Activated naive CD8-positive, alpha-beta T cell treated with anti-CD3 and anti-CD28 coated beads for 36 hours (primary cell): ENCODE measurements around the gene RPP40. TPM values are rescaled to one million over a fixed set of nuclear protein-coding genes. Genes with fewer than 3 reads are reported as not detected.
"Not testable (repeated sequence)": the region's sequence is repeated elsewhere in the genome, so short reads cannot be mapped to it uniquely, and the experiment has no call there.

ENCODE experiments used
- DNase-seq: peaks from one replicate; pipeline ENCODE4 v3.0.0; 2021
- H3K27ac Mint-ChIP-seq: one replicate; pipeline ENCODE4 v1.8.0; 2022; ENCODE audit warnings: mild to moderate bottlenecking, moderate library complexity, mixed read lengths
- H3K27me3 Mint-ChIP-seq: one replicate; pipeline ENCODE4 v1.8.0; 2022; ENCODE audit warnings: mild to moderate bottlenecking, mixed read lengths
- H3K36me3 Mint-ChIP-seq: one replicate; pipeline ENCODE4 v1.8.0; 2021; ENCODE audit warnings: mild to moderate bottlenecking, mixed read lengths
- H3K4me1 Mint-ChIP-seq: one replicate; pipeline ENCODE4 v1.8.0; 2021; ENCODE audit warnings: mixed read lengths
- H3K4me3 Mint-ChIP-seq: one replicate; pipeline ENCODE4 v1.8.0; 2022; ENCODE audit warnings: mild to moderate bottlenecking, moderate library complexity, mixed read lengths
- H3K9me3 Mint-ChIP-seq: one replicate; pipeline ENCODE4 v1.8.0; 2022; ENCODE audit warnings: mixed read lengths
- total RNA-seq, 2 experiments: library from RNA; stranded (reverse); gene quantifications; one replicate each; pipeline ENCODE4 v1.2.3, GENCODE V29; 2021

Gene RPP40
- total RNA-seq, 2 experiments from 2014 or later = 18.9 to 20.6 TPM

GRCh38 chr6:5030596-5031136, 26.8 kb upstream of the RPP40 start:
- Mint-ChIP-seq H3K4me1 (peaks cover 16% of the 10 kb centered on the region), H3K27ac (peak overlapping the region; percentile 70), H3K4me3 (no peak overlapping the region), H3K36me3 (peaks cover 7% of the 10 kb centered on the region), H3K9me3 (peaks cover 4% of the 10 kb centered on the region), H3K27me3 (peaks cover 4% of the 10 kb centered on the region)
- DNase-seq = peak; percentile 82

GRCh38 chr6:5029609-5030008, 25.8 kb upstream of the RPP40 start:
- Mint-ChIP-seq H3K27me3 (peaks cover 7% of the 10 kb centered on the region), H3K27ac (no peak overlapping the region), H3K4me1 (peaks cover 18% of the 10 kb centered on the region), H3K4me3 (no peak overlapping the region), H3K36me3 (peaks cover 7% of the 10 kb centered on the region), H3K9me3 (peaks cover 4% of the 10 kb centered on the region)
- DNase-seq = no peak

GRCh38 chr6:5028921-5029320, 25.1 kb upstream of the RPP40 start:
- Mint-ChIP-seq H3K4me1 (peaks cover 16% of the 10 kb centered on the region), H3K27ac (no peak overlapping the region), H3K9me3 (peaks cover 3% of the 10 kb centered on the region), H3K4me3 (no peak overlapping the region), H3K36me3 (peaks cover 6% of the 10 kb centered on the region), H3K27me3 (peaks cover 7% of the 10 kb centered on the region)
- no peak for DNase-seq

- H3K36me3 Mint-ChIP-seq = peaks cover 6% of the 10 kb centered on the region
- peaks cover 7% of the 10 kb centered on the region for H3K27me3 Mint-ChIP-seq
- peaks cover 16% of the 10 kb centered on the region for H3K4me1 Mint-ChIP-seq
- H3K4me3 Mint-ChIP-seq = no peak overlapping the region
- DNase-seq = no peak
- H3K27ac Mint-ChIP-seq = no peak overlapping the region
- H3K9me3 Mint-ChIP-seq = peaks cover 3% of the 10 kb centered on the region
Observed at GRCh38 chr6:5028301-5028700, 24.5 kb upstream of the RPP40 start.

- peak overlapping the region; percentile 73 for H3K4me3 Mint-ChIP-seq
- peaks cover 16% of the 10 kb centered on the region for H3K4me1 Mint-ChIP-seq
- H3K9me3 Mint-ChIP-seq = peaks cover 3% of the 10 kb centered on the region
- H3K27ac Mint-ChIP-seq = no peak overlapping the region
- no peak for DNase-seq
- peaks cover 7% of the 10 kb centered on the region for H3K27me3 Mint-ChIP-seq
- peaks cover 11% of the 10 kb centered on the region for H3K36me3 Mint-ChIP-seq
Observed at GRCh38 chr6:5025911-5026819, 22.3 kb upstream of the RPP40 start.

GRCh38 chr6:5023923-5024322, 20.1 kb upstream of the RPP40 start:
- H3K27me3 Mint-ChIP-seq = peaks cover 7% of the 10 kb centered on the region
- H3K4me1 Mint-ChIP-seq = peaks cover 10% of the 10 kb centered on the region
- H3K9me3 Mint-ChIP-seq = peaks cover 2% of the 10 kb centered on the region
- DNase-seq = no peak
- peaks cover 13% of the 10 kb centered on the region for H3K36me3 Mint-ChIP-seq
- H3K27ac Mint-ChIP-seq = no peak overlapping the region
- H3K4me3 Mint-ChIP-seq = no peak overlapping the region

- Mint-ChIP-seq H3K27me3 (no peaks in the 10 kb centered on the region), H3K36me3 (peaks cover 32% of the 10 kb centered on the region), H3K4me3 (no peak overlapping the region), H3K9me3 (peaks cover 14% of the 10 kb centered on the region), H3K4me1 (no peaks in the 10 kb centered on the region), H3K27ac (no peak overlapping the region)
- DNase-seq = no peak
Observed at GRCh38 chr6:5020142-5020541, 16.3 kb upstream of the RPP40 start.

- H3K27ac Mint-ChIP-seq = no peak overlapping the region
Observed at GRCh38 chr6:5014072-5014561, 10.3 kb upstream of the RPP40 start.

GRCh38 chr6:5012519-5012918, 8.7 kb upstream of the RPP40 start:
- Mint-ChIP-seq H3K9me3 (peaks cover 10% of the 10 kb centered on the region), H3K36me3 (peaks cover 16% of the 10 kb centered on the region), H3K27ac (no peak overlapping the region), H3K4me3 (no peak overlapping the region), H3K27me3 (no peaks in the 10 kb centered on the region), H3K4me1 (no peaks in the 10 kb centered on the region)
- no peak for DNase-seq

More at GRCh38 chr6:5014072-5014561, 10.3 kb upstream of the RPP40 start:
- no peak for DNase-seq
- Mint-ChIP-seq H3K36me3 (peaks cover 26% of the 10 kb centered on the region), H3K27me3 (no peaks in the 10 kb centered on the region), H3K4me1 (no peaks in the 10 kb centered on the region), H3K9me3 (peaks cover 18% of the 10 kb centered on the region), H3K4me3 (no peak overlapping the region)

- H3K9me3 Mint-ChIP-seq = peaks cover 5% of the 10 kb centered on the region
- H3K27ac Mint-ChIP-seq = no peak overlapping the region
- no peak overlapping the region for H3K4me3 Mint-ChIP-seq
- H3K27me3 Mint-ChIP-seq = no peaks in the 10 kb centered on the region
- no peak for DNase-seq
- peaks cover 6% of the 10 kb centered on the region for H3K36me3 Mint-ChIP-seq
- no peaks in the 10 kb centered on the region for H3K4me1 Mint-ChIP-seq
Observed at GRCh38 chr6:5011346-5011745, 7.5 kb upstream of the RPP40 start.

GRCh38 chr6:5007531-5007930, 3.7 kb upstream of the RPP40 start:
- no peak for DNase-seq
- H3K9me3 Mint-ChIP-seq = no peaks in the 10 kb centered on the region
- no peaks in the 10 kb centered on the region for H3K27me3 Mint-ChIP-seq
- H3K36me3 Mint-ChIP-seq = peaks cover 8% of the 10 kb centered on the region
- no peak overlapping the region for H3K4me3 Mint-ChIP-seq
- peaks cover 6% of the 10 kb centered on the region for H3K4me1 Mint-ChIP-seq
- no peak overlapping the region for H3K27ac Mint-ChIP-seq

GRCh38 chr6:5006222-5006621, 2.4 kb upstream of the RPP40 start:
- Mint-ChIP-seq H3K27ac (no peak overlapping the region), H3K36me3 (peaks cover 18% of the 10 kb centered on the region), H3K4me3 (no peak overlapping the region), H3K9me3 (no peaks in the 10 kb centered on the region), H3K27me3 (no peaks in the 10 kb centered on the region), H3K4me1 (peaks cover 12% of the 10 kb centered on the region)
- DNase-seq = no peak

GRCh38 chr6:5005038-5005433, 1.2 kb upstream of the RPP40 start:
- DNase-seq, H3K9me3 Mint-ChIP-seq, H3K27me3 Mint-ChIP-seq: not testable (repeated sequence)
- peaks cover 20% of the 10 kb centered on the region for H3K36me3 Mint-ChIP-seq
- peak overlapping the region; percentile 95 for H3K4me3 Mint-ChIP-seq
- H3K27ac Mint-ChIP-seq = peak overlapping the region; percentile 98
- H3K4me1 Mint-ChIP-seq = peaks cover 12% of the 10 kb centered on the region

- no peaks in the 10 kb centered on the region for H3K9me3 Mint-ChIP-seq
- H3K27me3 Mint-ChIP-seq = no peaks in the 10 kb centered on the region
- no peak for DNase-seq
- peak overlapping the region; percentile 98 for H3K27ac Mint-ChIP-seq
- peak overlapping the region; percentile 95 for H3K4me3 Mint-ChIP-seq
- peaks cover 20% of the 10 kb centered on the region for H3K36me3 Mint-ChIP-seq
- peaks cover 12% of the 10 kb centered on the region for H3K4me1 Mint-ChIP-seq
Observed at GRCh38 chr6:5004373-5005037, 668 bp upstream of the RPP40 start.

- H3K4me3 Mint-ChIP-seq = no peak overlapping the region
- DNase-seq = no peak
- H3K27me3 Mint-ChIP-seq = no peaks in the 10 kb centered on the region
- H3K9me3 Mint-ChIP-seq = no peaks in the 10 kb centered on the region
- peaks cover 31% of the 10 kb centered on the region for H3K36me3 Mint-ChIP-seq
- no peak overlapping the region for H3K27ac Mint-ChIP-seq
- peaks cover 10% of the 10 kb centered on the region for H3K4me1 Mint-ChIP-seq
Observed at GRCh38 chr6:4999586-4999985, 4.3 kb downstream of the RPP40 start.
